HCT116 (cell line): ENCODE measurements around the gene NELL1. TPM values are rescaled to one million over a fixed set of nuclear protein-coding genes. Genes with fewer than 3 reads are reported as not detected.

Experiments
- ATAC-seq: fragments of 200-7000 bp; cut with Tn5 transposase; 2 replicates; pipeline ENCODE4 v1.9.1; 2020; ENCODE audit warnings: mild to moderate bottlenecking, moderate library complexity
- BruUV-seq: library from RNA; stranded (reverse); fragments of 400-500 nt; replicated peaks from 2 replicates; lab custom pipeline; 2021; lab: Mats Ljungman, UMichigan
- CTCF ChIA-PET: fragments of 300-600 bp; sonication (Branson Sonifier 250); formaldehyde crosslinking; loops from one replicate; lab custom pipeline; 2021; ENCODE audit warnings: antibody characterized with exemption; lab: Charles Lee
- POLR2A ChIA-PET: fragments of 300-600, 350-600 bp; sonication (Branson Sonifier 250); formaldehyde crosslinking; loops from one replicate; lab custom pipeline; 2021; ENCODE audit warnings: antibody characterized with exemption; lab: Charles Lee
- RAD21 ChIA-PET, 2 experiments: fragments of 300-600 bp; sonication (Branson Sonifier 250); formaldehyde crosslinking; loops; one replicate each; lab custom pipeline; 2023; ENCODE audit warnings: low total read pairs in 2 of 2; ENCODE audit not compliant: uncharacterized antibody in 2 of 2, unreplicated experiment in 2 of 2, low non-redundant PET in 1 of 2; lab: Charles Lee
- DNase-seq: peaks from one replicate; pipeline ENCODE4 v3.0.0-alpha.2; 2010; ENCODE audit warnings: low read depth, low spot score
- H2AFZ ChIP-seq: fragments of 200-600 bp; shearing (Covaris generic), sonication (generic); 2 replicates; pipeline ENCODE4 v1.6.1; 2017; ENCODE audit warnings: low read depth, mixed run types, mixed read lengths, antibody characterized with exemption, low read length; ENCODE audit not compliant: poor library complexity, severe bottlenecking
- H3K27ac ChIP-seq: 2 replicates; pipeline ENCODE4 v1.5.1; 2012; ENCODE audit warnings: low read depth, low read length
- H3K27me3 ChIP-seq: fragments of 200-600 bp; sonication (generic); 2 replicates; pipeline ENCODE4 v1.6.1; 2016; ENCODE audit warnings: mixed run types, low read length, mixed read lengths; ENCODE audit not compliant: insufficient read depth
- H3K36me3 ChIP-seq, 2 experiments: fragments of 200-500 bp in 1 of 2; fragments of 200-600 bp in 1 of 2; sonication (Bioruptor generic) in 1 of 2; sonication (generic) in 1 of 2; 2 replicates each; pipeline versions ENCODE4 v1.5.1 to v1.6.1; 2014 to 2016; ENCODE audit warnings: low read length in 2 of 2, inconsistent platforms in 1 of 2, mixed read lengths in 1 of 2, mixed run types in 1 of 2; ENCODE audit not compliant: insufficient read depth in 2 of 2, control insufficient read depth in 1 of 2
- H3K4me1 ChIP-seq, 2 experiments: fragments of 200-600 bp in 1 of 2; sonication (generic) in 1 of 2; 2 replicates each; pipeline versions ENCODE4 v1.5.1 to v1.6.1; 2012 to 2017; ENCODE audit warnings: low read length in 2 of 2, inconsistent platforms in 1 of 2, mild to moderate bottlenecking in 1 of 2, mixed read lengths in 1 of 2, mixed run types in 1 of 2, moderate library complexity in 1 of 2; ENCODE audit not compliant: insufficient read depth in 2 of 2, control insufficient read depth in 1 of 2
- H3K4me2 ChIP-seq: fragments of 200-600 bp; sonication (generic); 2 replicates; pipeline ENCODE4 v1.6.1; 2017; ENCODE audit warnings: mixed run types, low read length, mixed read lengths
- H3K4me3 ChIP-seq, 2 experiments: fragments of 200-600 bp in 1 of 2; sonication (generic) in 1 of 2; replicated peaks in 1 of 2; 2 replicates each; pipeline ENCODE4 v1.5.1; 2011 to 2016; ENCODE audit warnings: low read length in 2 of 2, control low read depth in 1 of 2, low read depth in 1 of 2, mild to moderate bottlenecking in 1 of 2, mixed read lengths in 1 of 2, mixed run types in 1 of 2
- H3K79me2 ChIP-seq: fragments of 200-600 bp; sonication (generic); 2 replicates; pipeline ENCODE4 v1.6.1; 2017; ENCODE audit warnings: mild to moderate bottlenecking, mixed run types, low read length, moderate library complexity, mixed read lengths; ENCODE audit not compliant: insufficient read depth
- H3K9ac ChIP-seq: fragments of 200-600 bp; sonication (generic); 2 replicates; pipeline ENCODE4 v1.6.1; 2016; ENCODE audit warnings: low read length, mixed read lengths
- H3K9me2 ChIP-seq: fragments of 200-600 bp; sonication (generic), shearing (Covaris generic); 2 replicates; pipeline ENCODE4 v1.6.1; 2017; ENCODE audit warnings: mixed run types, mild to moderate bottlenecking, moderate library complexity; ENCODE audit not compliant: insufficient read depth
- H3K9me3 ChIP-seq, 2 experiments: fragments of 200-500 bp in 1 of 2; fragments of 200-600 bp in 1 of 2; sonication (Bioruptor generic) in 1 of 2; sonication (generic) in 1 of 2; 2 replicates each; pipeline ENCODE4 v1.6.1; 2014 to 2017; ENCODE audit warnings: low read length in 2 of 2, mixed read lengths in 2 of 2, inconsistent platforms in 1 of 2, low read depth in 1 of 2, mild to moderate bottlenecking in 1 of 2, mixed run types in 1 of 2, moderate library complexity in 1 of 2; ENCODE audit not compliant: control insufficient read depth in 1 of 2, insufficient read depth in 1 of 2
- H4K20me1 ChIP-seq: fragments of 200-600 bp; sonication (generic), shearing (Covaris generic); 2 replicates; pipeline ENCODE4 v1.6.1; 2017; ENCODE audit warnings: mixed run types, mild to moderate bottlenecking, moderate library complexity; ENCODE audit not compliant: insufficient read depth
- CBX3 ChIP-seq: IDR thresholded peaks from 2 replicates; pipeline ENCODE4 v1.6.1; 2012; ENCODE audit warnings: low read depth
- CEBPB ChIP-seq: IDR thresholded peaks from 2 replicates; pipeline ENCODE4 v1.6.1; 2012; ENCODE audit warnings: low read depth
- CTCF ChIP-seq, 3 experiments: fragments of 200-600 bp in 1 of 3; sonication (generic) in 1 of 3; IDR thresholded peaks in 2 of 3; conservative IDR thresholded peaks in 1 of 3; 2 replicates each; pipeline ENCODE4 v1.5.1; 2012 to 2017; ENCODE audit warnings: low read depth in 2 of 3, low read length in 2 of 3, antibody characterized with exemption in 1 of 3, borderline replicate concordance in 1 of 3, control low read depth in 1 of 3, mild to moderate bottlenecking in 1 of 3, mixed read lengths in 1 of 3, mixed run types in 1 of 3, moderate library complexity in 1 of 3; ENCODE audit not compliant: insufficient read depth in 1 of 3
- EGR1 ChIP-seq: IDR thresholded peaks from 2 replicates; pipeline ENCODE4 v1.6.1; 2012; ENCODE audit warnings: low read depth
- EZH2phosphoT487 ChIP-seq: fragments of 200-600 bp; IDR thresholded peaks from 2 replicates; pipeline ENCODE4 v1.6.1; 2018; ENCODE audit warnings: antibody characterized with exemption, borderline replicate concordance
- FOSL1 ChIP-seq: IDR thresholded peaks from 2 replicates; pipeline ENCODE4 v1.6.1; 2012; ENCODE audit warnings: low read depth
- JUND ChIP-seq: IDR thresholded peaks from 2 replicates; pipeline ENCODE4 v1.6.1; 2012
- MAX ChIP-seq: IDR thresholded peaks from 2 replicates; pipeline ENCODE4 v1.6.1; 2012
- POLR2A ChIP-seq: IDR thresholded peaks from 2 replicates; pipeline ENCODE4 v1.7.0; 2011; ENCODE audit warnings: borderline replicate concordance; ENCODE audit not compliant: insufficient read depth, insufficient read length; ENCODE audit errors: extremely low read depth
- POLR2AphosphoS5 ChIP-seq: IDR thresholded peaks from 2 replicates; pipeline ENCODE4 v1.6.1; 2011; ENCODE audit warnings: mild to moderate bottlenecking, low read depth, low read length, moderate library complexity
- RAD21 ChIP-seq: IDR thresholded peaks from 2 replicates; pipeline ENCODE4 v1.6.1; 2012; ENCODE audit warnings: low read depth, mild to moderate bottlenecking
- REST ChIP-seq: IDR thresholded peaks from 2 replicates; pipeline ENCODE4 v1.6.1; 2012; ENCODE audit warnings: low read depth
- SIN3A ChIP-seq: IDR thresholded peaks from 2 replicates; pipeline ENCODE4 v1.6.1; 2012; ENCODE audit warnings: low read depth
- SRF ChIP-seq: IDR thresholded peaks from 2 replicates; pipeline ENCODE4 v1.6.1; 2012; ENCODE audit warnings: low read depth
- TCF7L2 ChIP-seq: IDR thresholded peaks from 2 replicates; pipeline ENCODE4 v1.7.0; 2011; ENCODE audit warnings: borderline replicate concordance, inconsistent platforms; ENCODE audit not compliant: insufficient read depth, insufficient read length; ENCODE audit errors: extremely low read depth
- ZBTB33 ChIP-seq: IDR thresholded peaks from 2 replicates; pipeline ENCODE4 v1.6.1; 2011; ENCODE audit warnings: mild to moderate bottlenecking, low read length, moderate library complexity; ENCODE audit not compliant: insufficient replicate concordance; ENCODE audit errors: extremely low read depth
- ZNF274 ChIP-seq: fragments of 200-500 bp; sonication (Bioruptor generic); IDR thresholded peaks from 2 replicates; pipeline ENCODE4 v1.6.1; 2014; ENCODE audit warnings: mild to moderate bottlenecking, low read depth, low read length, inconsistent platforms
- intact Hi-C: fragments of 100-400 bp; cut with micrococcal nuclease; formaldehyde crosslinking; loops from 2 replicates; pipeline ENCODE4 v1.10.0; 2022
- total RNA-seq: library from RNA; stranded (reverse); gene quantifications from one replicate; pipeline ENCODE4 v1.2.1, GENCODE V29; 2021; ENCODE audit not compliant: unreplicated experiment

NELL1 gene
- total RNA-seq, 1 experiment from 2014 or later: not detected

GRCh38 chr11:20712912-20713311, 43.5 kb downstream of the NELL1 start:
- Histone ChIP-seq H3K9ac (no peak overlapping the region), H3K79me2 (no peaks in the 10 kb centered on the region), H3K9me2 (no peaks in the 10 kb centered on the region; the same call in 1 of the 2 replicates), H3K9me3 (no peaks in the 10 kb centered on the region), H2AFZ (no peak overlapping the region), H3K27me3 (no peaks in the 10 kb centered on the region)
- CTCF ChIA-PET: no interaction called here
- no TSS peak for BruUV-seq
- intact Hi-C loops: no loop called here
- no peak for DNase-seq
- TF ChIP-seq POLR2AphosphoS5 (no peak), FOSL1 (no peak), TCF7L2 (no peak), POLR2A (no peak), CTCF (IDR thresholded peaks at IDR 0.05 in 2 of 3, conservative IDR thresholded peaks at IDR 0.05 in 1 of 3; ENCODE audit: borderline replicate concordance in 1 of 3, insufficient read depth in 1 of 3, low read depth in 2 of 3, low read length in 2 of 3) (no peak), RAD21 (no peak), ZBTB33 (no peak), EGR1 (no peak), SIN3A (no peak), SRF (no peak), JUND (no peak), CBX3 (no peak), EZH2phosphoT487 (no peak), CEBPB (no peak), REST (no peak), ZNF274 (no peak), MAX (no peak)
- TF ChIP-seq, all 23 proteins: peak for 0
- H4K20me1 ChIP-seq: no peaks in the 10 kb centered on the region; the same call in 1 of the 2 replicates
- no peak overlapping the region for H3K4me2 ChIP-seq
- no peaks in the 10 kb centered on the region for H3K36me3 ChIP-seq
- no peak overlapping the region for H3K4me3 ChIP-seq
- no peaks in the 10 kb centered on the region for H3K4me1 ChIP-seq
- H3K27ac ChIP-seq: no peak overlapping the region
- ChIA-PET POLR2A (no interaction called here), RAD21 (no interaction called here)
- no peak for ATAC-seq
